Liver (tissue), 9 donors: Measurements from ENCODE around the gene GPR107. TPM values are rescaled to one million over a fixed set of nuclear protein-coding genes. Genes with fewer than 3 reads are reported as not detected.

Experiments
- DNase-seq: peaks from one replicate; pipeline ENCODE4 v3.0.0-alpha.2; 2017; ENCODE audit warnings: low spot score
- H3K27ac ChIP-seq, 2 donors: one replicate each; pipeline ENCODE4 v1.7.0; 2013; ENCODE audit warnings: inconsistent platforms in 2 of 2, low read length in 2 of 2, control low read depth in 1 of 2, low read depth in 1 of 2, mild to moderate bottlenecking in 1 of 2
- H3K27me3 ChIP-seq, 4 donors: one replicate each; pipeline versions ENCODE4 v1.6.1 to v1.7.0; 2013; ENCODE audit warnings: low read length in 3 of 4, inconsistent platforms in 1 of 4, mild to moderate bottlenecking in 1 of 4, moderate library complexity in 1 of 4; ENCODE audit not compliant: control insufficient read depth in 4 of 4, insufficient read depth in 4 of 4
- H3K36me3 ChIP-seq, 4 donors: one replicate each; pipeline versions ENCODE4 v1.6.1 to v1.7.0; 2013; ENCODE audit warnings: low read length in 3 of 4, mild to moderate bottlenecking in 3 of 4, low read depth in 1 of 4, moderate library complexity in 1 of 4; ENCODE audit not compliant: control insufficient read depth in 4 of 4, insufficient read depth in 3 of 4
- H3K4me1 ChIP-seq, 4 donors: one replicate each; pipeline versions ENCODE4 v1.6.1 to v1.7.0; 2013; ENCODE audit warnings: low read length in 3 of 4, mild to moderate bottlenecking in 3 of 4, moderate library complexity in 1 of 4; ENCODE audit not compliant: control insufficient read depth in 4 of 4, insufficient read depth in 4 of 4
- H3K4me3 ChIP-seq, 3 donors: one replicate each; pipeline versions ENCODE4 v1.6.1 to v1.7.0; 2013; ENCODE audit warnings: low read length in 3 of 3, control low read depth in 1 of 3, low read depth in 1 of 3, mild to moderate bottlenecking in 1 of 3
- H3K9ac ChIP-seq, 2 donors: one replicate each; pipeline ENCODE4 v1.7.0; 2013; ENCODE audit warnings: low read length in 2 of 2, mild to moderate bottlenecking in 2 of 2, moderate library complexity in 2 of 2, control low read depth in 1 of 2, low read depth in 1 of 2
- H3K9me3 ChIP-seq, 4 donors: one replicate each; pipeline versions ENCODE4 v1.6.1 to v1.7.0; 2013; ENCODE audit warnings: low read length in 3 of 4; ENCODE audit not compliant: control insufficient read depth in 4 of 4
- ATF3 ChIP-seq: IDR thresholded peaks from 2 replicates; pipeline ENCODE4 v1.6.1; 2016; ENCODE audit warnings: antibody characterized with exemption
- EGR1 ChIP-seq, 2 donors: IDR thresholded peaks; 2 replicates each; pipeline ENCODE4 v1.6.1; 2016 to 2018; ENCODE audit warnings: antibody characterized with exemption in 2 of 2, low read depth in 2 of 2
- FOXA1 ChIP-seq: IDR thresholded peaks from 2 replicates; pipeline ENCODE4 v1.6.1; 2016; ENCODE audit warnings: antibody characterized with exemption
- FOXA2 ChIP-seq: IDR thresholded peaks from 2 replicates; pipeline ENCODE4 v1.6.1; 2016; ENCODE audit warnings: antibody characterized with exemption
- GABPA ChIP-seq, 2 donors: IDR thresholded peaks in 1 of 2; conservative IDR thresholded peaks in 1 of 2; 2 replicates each; pipeline ENCODE4 v1.6.1; 2016; ENCODE audit warnings: antibody characterized with exemption in 2 of 2, mild to moderate bottlenecking in 1 of 2, moderate library complexity in 1 of 2
- HNF4A ChIP-seq, 2 donors: conservative IDR thresholded peaks; 2 replicates each; pipeline ENCODE4 v1.6.1; 2016; ENCODE audit warnings: antibody characterized with exemption in 2 of 2, mild to moderate bottlenecking in 2 of 2
- HNF4G ChIP-seq: IDR thresholded peaks from 2 replicates; pipeline ENCODE4 v1.6.1; 2016; ENCODE audit warnings: antibody characterized with exemption
- JUND ChIP-seq, 2 donors: IDR thresholded peaks; 2 replicates each; pipeline ENCODE4 v1.6.1; 2016; ENCODE audit warnings: antibody characterized with exemption in 2 of 2
- MAX ChIP-seq: IDR thresholded peaks from 2 replicates; pipeline ENCODE4 v1.6.1; 2016; ENCODE audit warnings: antibody characterized with exemption
- NR2F2 ChIP-seq: IDR thresholded peaks from 2 replicates; pipeline ENCODE4 v1.6.1; 2016; ENCODE audit warnings: antibody characterized with exemption
- RAD21 ChIP-seq, 2 donors: IDR thresholded peaks; 2 replicates each; pipeline ENCODE4 v1.6.1; 2016; ENCODE audit warnings: antibody characterized with exemption in 2 of 2, mild to moderate bottlenecking in 2 of 2
- REST ChIP-seq: IDR thresholded peaks from 2 replicates; pipeline ENCODE4 v1.6.1; 2016; ENCODE audit warnings: antibody characterized with exemption, mild to moderate bottlenecking
- RXRA ChIP-seq, 2 donors: IDR thresholded peaks; 2 replicates each; pipeline ENCODE4 v1.6.1; 2017 to 2018; ENCODE audit warnings: antibody characterized with exemption in 2 of 2, mild to moderate bottlenecking in 1 of 2
- SP1 ChIP-seq: IDR thresholded peaks from 2 replicates; pipeline ENCODE4 v1.6.1; 2018; ENCODE audit warnings: antibody characterized with exemption, mild to moderate bottlenecking
- TAF1 ChIP-seq: conservative IDR thresholded peaks from 2 replicates; pipeline ENCODE4 v1.6.1; 2016; ENCODE audit warnings: antibody characterized with exemption, mild to moderate bottlenecking
- YY1 ChIP-seq: IDR thresholded peaks from 2 replicates; pipeline ENCODE4 v1.6.1; 2016; ENCODE audit warnings: antibody characterized with exemption, mild to moderate bottlenecking
- WGBS: extraction: QIAGEN DNeasy Blood & Tissue Kit; methylation state at CpG from one replicate; pipeline ENCODE4 v1.1.7; 2013; 5-methylcytosine and 5-hydroxymethylcytosine counted together
- polyA plus RNA-seq, 2 donors: library from polyadenylated mRNA; stranded (reverse) in 1 of 2; unstranded in 1 of 2; fragments of 200-250 nt in 1 of 2; fragments of >200 nt in 1 of 2; fragmentation: Nextera tagmentation in 1 of 2; extraction: Ambion mirVana in 1 of 2; gene quantifications; one replicate each; pipeline versions ENCODE4 v1.2.1 to v1.2.3, GENCODE V29; 2013 to 2015
- total RNA-seq, 2 donors: library from RNA; depleted of rRNA; stranded (reverse); fragments of >200 nt; gene quantifications; one replicate each; pipeline ENCODE4 v1.2.3, GENCODE V29; 2014
- TF ChIP-seq, protein P1 (sequence below): IDR thresholded peaks from 2 replicates; pipeline ENCODE4 v1.6.1; 2016; ENCODE audit warnings: antibody characterized with exemption
- TF ChIP-seq, protein P2 (sequence below): fragments of 150-350 bp; IDR thresholded peaks from 2 replicates; pipeline ENCODE4 v1.5.1; 2017; ENCODE audit warnings: improper control_type of control experiment, low read depth, low read length; ENCODE audit not compliant: missing input control
- donor health status: healthy.
- donor health status: healthy.
- donor health status: healthy.
- donor health status: healthy.
- donor health status: healthy.

Gene GPR107
- total and polyA plus RNA-seq, 4 donors = 3.8 to 17.2 (median 11.4) TPM

DNA sequence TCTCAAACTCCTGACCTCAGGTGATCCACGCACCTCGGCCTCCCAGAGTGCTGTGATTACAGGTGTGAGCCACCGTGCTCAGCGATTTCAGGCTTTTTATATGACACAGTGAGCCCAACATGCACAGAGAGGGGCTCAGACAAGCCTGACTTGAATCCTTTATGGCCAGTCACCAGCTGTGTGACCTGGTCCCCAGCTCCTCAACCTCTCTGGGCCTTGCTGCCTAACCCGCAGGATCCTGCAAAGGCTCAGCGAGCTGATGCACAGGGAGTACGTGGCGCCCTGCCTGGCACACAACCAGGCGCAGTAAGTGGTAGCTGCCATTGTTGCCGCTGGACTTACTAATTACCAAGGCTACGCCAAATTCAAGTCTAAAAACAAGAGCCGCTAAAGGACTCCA is 101.9 kb downstream of the GPR107 start:
- no peaks in the 10 kb centered on the region for H3K27me3 ChIP-seq
- peaks cover 1 to 7% (median 4%) of the 10 kb centered on the region in 4 donors for H3K4me1 ChIP-seq
- no peaks in the 10 kb centered on the region for H3K36me3 ChIP-seq
- no peaks in the 10 kb centered on the region for H3K9me3 ChIP-seq
- WGBS = 95% methylated on average over 12 of the region's 12 CpGs
- no peak for DNase-seq
- H3K9ac ChIP-seq = no peak overlapping the region
- no peak overlapping the region for H3K4me3 ChIP-seq
- TF ChIP-seq ATF3 (no peak), FOXA1 (no peak), TAF1 (no peak), RXRA (IDR thresholded peaks at IDR 0.05) (no peak), HNF4G (no peak), GABPA (IDR thresholded peaks at IDR 0.05 in 1 of 2, conservative IDR thresholded peaks at IDR 0.05 in 1 of 2) (no peak), NR2F2 (no peak), MAX (no peak), EGR1 (IDR thresholded peaks at IDR 0.05; ENCODE audit: low read depth in 2 of 2) (no peak), JUND (IDR thresholded peaks at IDR 0.05) (no peak), FOXA2 (no peak), HNF4A (conservative IDR thresholded peaks at IDR 0.05) (no peak), SP1 (no peak), YY1 (no peak)
- TF ChIP-seq, protein P1, sequence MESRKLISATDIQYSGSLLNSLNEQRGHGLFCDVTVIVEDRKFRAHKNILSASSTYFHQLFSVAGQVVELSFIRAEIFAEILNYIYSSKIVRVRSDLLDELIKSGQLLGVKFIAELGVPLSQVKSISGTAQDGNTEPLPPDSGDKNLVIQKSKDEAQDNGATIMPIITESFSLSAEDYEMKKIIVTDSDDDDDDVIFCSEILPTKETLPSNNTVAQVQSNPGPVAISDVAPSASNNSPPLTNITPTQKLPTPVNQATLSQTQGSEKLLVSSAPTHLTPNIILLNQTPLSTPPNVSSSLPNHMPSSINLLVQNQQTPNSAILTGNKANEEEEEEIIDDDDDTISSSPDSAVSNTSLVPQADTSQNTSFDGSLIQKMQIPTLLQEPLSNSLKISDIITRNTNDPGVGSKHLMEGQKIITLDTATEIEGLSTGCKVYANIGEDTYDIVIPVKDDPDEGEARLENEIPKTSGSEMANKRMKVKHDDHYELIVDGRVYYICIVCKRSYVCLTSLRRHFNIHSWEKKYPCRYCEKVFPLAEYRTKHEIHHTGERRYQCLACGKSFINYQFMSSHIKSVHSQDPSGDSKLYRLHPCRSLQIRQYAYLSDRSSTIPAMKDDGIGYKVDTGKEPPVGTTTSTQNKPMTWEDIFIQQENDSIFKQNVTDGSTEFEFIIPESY = no peak
- TF ChIP-seq, protein P2, sequence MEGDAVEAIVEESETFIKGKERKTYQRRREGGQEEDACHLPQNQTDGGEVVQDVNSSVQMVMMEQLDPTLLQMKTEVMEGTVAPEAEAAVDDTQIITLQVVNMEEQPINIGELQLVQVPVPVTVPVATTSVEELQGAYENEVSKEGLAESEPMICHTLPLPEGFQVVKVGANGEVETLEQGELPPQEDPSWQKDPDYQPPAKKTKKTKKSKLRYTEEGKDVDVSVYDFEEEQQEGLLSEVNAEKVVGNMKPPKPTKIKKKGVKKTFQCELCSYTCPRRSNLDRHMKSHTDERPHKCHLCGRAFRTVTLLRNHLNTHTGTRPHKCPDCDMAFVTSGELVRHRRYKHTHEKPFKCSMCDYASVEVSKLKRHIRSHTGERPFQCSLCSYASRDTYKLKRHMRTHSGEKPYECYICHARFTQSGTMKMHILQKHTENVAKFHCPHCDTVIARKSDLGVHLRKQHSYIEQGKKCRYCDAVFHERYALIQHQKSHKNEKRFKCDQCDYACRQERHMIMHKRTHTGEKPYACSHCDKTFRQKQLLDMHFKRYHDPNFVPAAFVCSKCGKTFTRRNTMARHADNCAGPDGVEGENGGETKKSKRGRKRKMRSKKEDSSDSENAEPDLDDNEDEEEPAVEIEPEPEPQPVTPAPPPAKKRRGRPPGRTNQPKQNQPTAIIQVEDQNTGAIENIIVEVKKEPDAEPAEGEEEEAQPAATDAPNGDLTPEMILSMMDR = no peak
- no peak overlapping the region for H3K27ac ChIP-seq

GRCh38 chr9:130156672-130157071 is 103.0 kb downstream of the GPR107 start:
- Histone ChIP-seq H3K4me1 (peaks cover 1 to 7% (median 4%) of the 10 kb centered on the region in 4 donors), H3K36me3 (no peaks in the 10 kb centered on the region), H3K4me3 (no peak overlapping the region), H3K9me3 (no peaks in the 10 kb centered on the region), H3K9ac (no peak overlapping the region), H3K27me3 (no peaks in the 10 kb centered on the region), H3K27ac (no peak overlapping the region)
- 80% methylated on average over 6 of the region's 6 CpGs for WGBS
- TF ChIP-seq RAD21 (IDR thresholded peaks at IDR 0.05) = peak in 1 of 2 donors; percentile 52
- TF ChIP-seq REST = no peak
- no peak for DNase-seq
